PFSK-1 (cell line): ENCODE measurements around the gene MAPK12.

Source experiments
- REST ChIP-seq, 2 experiments: IDR thresholded peaks; 2 replicates each; pipeline versions ENCODE4 v1.6.1 to v1.8.0; 2011 to 2012; ENCODE audit warnings: low read depth in 2 of 2, low read length in 2 of 2, control low read depth in 1 of 2, inconsistent platforms in 1 of 2, mild to moderate bottlenecking in 1 of 2, moderate library complexity in 1 of 2; ENCODE audit not compliant: insufficient read depth in 1 of 2
- TAF1 ChIP-seq: IDR thresholded peaks from 2 replicates; pipeline ENCODE4 v1.6.1; 2012; ENCODE audit warnings: low read length, control low read depth, borderline replicate concordance; ENCODE audit not compliant: insufficient read depth

GRCh38 chr22:50278956-50279619, 17.6 kb upstream of the MAPK12 start:
- no peak for TF ChIP-seq TAF1
- TF ChIP-seq REST (IDR thresholded peaks at IDR 0.05; ENCODE audit: insufficient read depth in 1 of 2, low read depth in 2 of 2, low read length in 2 of 2), result no peak
